ENCODE measurements around the gene ANKHD1. TPM values are rescaled to one million over a fixed set of nuclear protein-coding genes. Genes with fewer than 3 reads are reported as not detected.
A peak's percentile ranks its signal among the peaks of the same experiment; 100 is the strongest.

The ANKHD1 gene
- total RNA-seq, 1 experiment from 2014 or later: 130 TPM

- BruUV-seq (replicated peaks): no TSS peak
- peaks cover 4% of the 10 kb centered on the region for H3K36me3 ChIP-seq (ENCODE audit: control insufficient read depth, insufficient read depth, low read length)
- intact Hi-C loops (cut with micrococcal nuclease; ENCODE audit: unreplicated experiment): no loop called here
- Mint-ChIP-seq H3K4me1 (ENCODE audit: low read depth, unreplicated experiment) (peaks cover 19% of the 10 kb centered on the region), H3K27ac (ENCODE audit: unreplicated experiment) (peak overlapping the region; percentile 28), H3K36me3 (ENCODE audit: insufficient read depth, unreplicated experiment) (peaks cover 92% of the 10 kb centered on the region), H3K27me3 (ENCODE audit: insufficient read depth, unreplicated experiment) (no peaks in the 10 kb centered on the region), H3K4me3 (ENCODE audit: unreplicated experiment) (no peak overlapping the region), H3K9me3 (ENCODE audit: unreplicated experiment) (no peaks in the 10 kb centered on the region)
- no peaks in the 10 kb centered on the region for H3K9me3 ChIP-seq
- H3K4me3 ChIP-seq (ENCODE audit: low read depth, low read length): no peak overlapping the region
- POLR2A ChIA-PET: interaction anchor here (0.6 kb wide), 1 partner anchor 61 kb away, joined by 6 read pairs; no protein-coding TSS in a partner anchor
- no peaks in the 10 kb centered on the region for H3K27me3 ChIP-seq (replicated peaks; ENCODE audit: control insufficient read depth, insufficient read depth, low read length)
- DNase-seq: no peak
- TF ChIP-seq CTCF (IDR thresholded peaks at IDR 0.05; ENCODE audit: insufficient read depth in 1 of 2, low read depth in 1 of 2, low read length in 1 of 2, severe bottlenecking in 1 of 2, unreplicated experiment in 1 of 2): no peak
- CTCF ChIA-PET: interaction anchor here (0.6 to 0.7 kb wide), 2 partner anchors 11 to 90 kb away, joined by 3 to 4 read pairs; no protein-coding TSS in a partner anchor
- H3K4me1 ChIP-seq: peaks cover 13% of the 10 kb centered on the region
Observed at GRCh38 chr5:140544986-140545385, 143.4 kb downstream of the ANKHD1 start.

GRCh38 chr5:140545606-140546005 lies 144.0 kb downstream of the ANKHD1 start:
- no peaks in the 10 kb centered on the region for H3K27me3 ChIP-seq (replicated peaks; ENCODE audit: control insufficient read depth, insufficient read depth, low read length)
- no peak overlapping the region for H3K4me3 ChIP-seq (ENCODE audit: low read depth, low read length)
- Mint-ChIP-seq H3K9me3 (ENCODE audit: unreplicated experiment) (no peaks in the 10 kb centered on the region), H3K4me3 (ENCODE audit: unreplicated experiment) (no peak overlapping the region), H3K27me3 (ENCODE audit: insufficient read depth, unreplicated experiment) (no peaks in the 10 kb centered on the region), H3K36me3 (ENCODE audit: insufficient read depth, unreplicated experiment) (peaks cover 92% of the 10 kb centered on the region), H3K27ac (ENCODE audit: unreplicated experiment) (no peak overlapping the region), H3K4me1 (ENCODE audit: low read depth, unreplicated experiment) (peaks cover 19% of the 10 kb centered on the region)
- peaks cover 6% of the 10 kb centered on the region for H3K36me3 ChIP-seq (ENCODE audit: control insufficient read depth, insufficient read depth, low read length)
- H3K4me1 ChIP-seq: peaks cover 13% of the 10 kb centered on the region
- DNase-seq: no peak
- CTCF ChIA-PET: no interaction called here
- POLR2A ChIA-PET: no interaction called here
- no peaks in the 10 kb centered on the region for H3K9me3 ChIP-seq
- BruUV-seq (replicated peaks): no TSS peak
- intact Hi-C loops (cut with micrococcal nuclease; ENCODE audit: unreplicated experiment): loop anchor here (2.0 kb wide), 2 partner anchors 173 kb away; no protein-coding TSS in a partner anchor
- no peak for TF ChIP-seq CTCF (IDR thresholded peaks at IDR 0.05; ENCODE audit: insufficient read depth in 1 of 2, low read depth in 1 of 2, low read length in 1 of 2, severe bottlenecking in 1 of 2, unreplicated experiment in 1 of 2)

GRCh38 chr5:140546851-140547507 lies 145.3 kb downstream of the ANKHD1 start:
- BruUV-seq (replicated peaks): no TSS peak
- Mint-ChIP-seq H3K36me3 (ENCODE audit: insufficient read depth, unreplicated experiment) (peaks cover 93% of the 10 kb centered on the region), H3K27me3 (ENCODE audit: insufficient read depth, unreplicated experiment) (no peaks in the 10 kb centered on the region), H3K4me1 (ENCODE audit: low read depth, unreplicated experiment) (peaks cover 19% of the 10 kb centered on the region), H3K9me3 (ENCODE audit: unreplicated experiment) (no peaks in the 10 kb centered on the region), H3K4me3 (ENCODE audit: unreplicated experiment) (peak overlapping the region; percentile 69), H3K27ac (ENCODE audit: unreplicated experiment) (peak overlapping the region; percentile 88)
- H3K4me1 ChIP-seq: peaks cover 13% of the 10 kb centered on the region
- no peaks in the 10 kb centered on the region for H3K9me3 ChIP-seq
- ChIA-PET POLR2A (interaction anchor here (0.5 to 2.1 kb wide), 12 partner anchors 10 to 173 kb away, joined by 3 to 30 read pairs (median 4); partner anchors contain the start of genes ANKHD1, APBB3, HARS1 and HARS2), CTCF (interaction anchor here (0.6 to 1.7 kb wide), 15 partner anchors 10 to 200 kb away, joined by 3 to 10 read pairs (median 4); partner anchors contain the start of genes APBB3, CD14, HARS1 and HBEGF)
- no peak for TF ChIP-seq CTCF (IDR thresholded peaks at IDR 0.05; ENCODE audit: insufficient read depth in 1 of 2, low read depth in 1 of 2, low read length in 1 of 2, severe bottlenecking in 1 of 2, unreplicated experiment in 1 of 2)
- peak in 1 of 2 experiments; percentile 28 for DNase-seq
- intact Hi-C loops (cut with micrococcal nuclease; ENCODE audit: unreplicated experiment): loop anchor here (1.0 to 2.0 kb wide), 6 partner anchors 10 to 174 kb away; partner anchors contain the start of genes APBB3, CD14, SLC35A4 and SRA1
- peak overlapping the region; percentile 13; the same call in 1 of the 2 replicates for H3K4me3 ChIP-seq (ENCODE audit: low read depth, low read length)
- H3K36me3 ChIP-seq (ENCODE audit: control insufficient read depth, insufficient read depth, low read length): peaks cover 6% of the 10 kb centered on the region
- H3K27me3 ChIP-seq (replicated peaks; ENCODE audit: control insufficient read depth, insufficient read depth, low read length): no peaks in the 10 kb centered on the region
